Thoracic aorta (tissue), 2 donors: ENCODE measurements around the gene KIAA1671. TPM values are rescaled to one million over a fixed set of nuclear protein-coding genes. Genes with fewer than 3 reads are reported as not detected.

Experiments
- ATAC-seq: fragments of 150-250 bp; one replicate; pipeline ENCODE4 v1.8.0; 2017; ENCODE audit warnings: low read depth; ENCODE audit not compliant: insufficient number of reproducible peaks, low FRiP score
- DNase-seq: peaks from one replicate; pipeline ENCODE4 v3.0.0-alpha.2; 2020; ENCODE audit warnings: low spot score
- H3K27ac ChIP-seq, 2 donors: fragments of 200-600 bp; sonication (generic); 1 replicate in 1 of 2; 2 replicates in 1 of 2; pipeline ENCODE4 v1.5.1; 2016; ENCODE audit warnings: mild to moderate bottlenecking in 2 of 2, moderate library complexity in 2 of 2
- H3K27me3 ChIP-seq: fragments of 200-600 bp; sonication (generic); replicated peaks from 2 replicates; pipeline ENCODE4 v1.6.0; 2016; ENCODE audit warnings: mild to moderate bottlenecking; ENCODE audit not compliant: insufficient read depth
- H3K36me3 ChIP-seq: fragments of 200-600 bp; sonication (generic); one replicate; pipeline ENCODE4 v1.5.1; 2016
- H3K4me1 ChIP-seq, 2 donors: fragments of 200-600 bp; sonication (generic); 1 replicate in 1 of 2; 2 replicates in 1 of 2; pipeline versions ENCODE4 v1.5.1 to v1.6.0; 2016; ENCODE audit warnings: low read depth in 2 of 2, mild to moderate bottlenecking in 1 of 2; ENCODE audit not compliant: control insufficient read depth in 1 of 2
- H3K4me3 ChIP-seq: fragments of 200-600 bp; sonication (generic); 2 replicates; pipeline ENCODE4 v1.5.1; 2016; ENCODE audit warnings: mild to moderate bottlenecking
- H3K9me3 ChIP-seq: fragments of 200-600 bp; sonication (generic); 2 replicates; pipeline ENCODE4 v1.5.1; 2016
- CTCF ChIP-seq: fragments of 200-600 bp; sonication (generic); IDR thresholded peaks from one replicate; pipeline ENCODE4 v1.5.1; 2019; ENCODE audit warnings: antibody characterized with exemption
- total RNA-seq, 2 donors: library from RNA; depleted of rRNA; stranded (reverse); fragments of >200 nt; gene quantifications; one replicate each; pipeline versions ENCODE4 v1.1.0 to v1.2.3, GENCODE V29; 2016

KIAA1671 gene
- total RNA-seq, 2 donors from 2014 or later: 57.8 to 86.8 TPM

- H3K36me3 ChIP-seq: no peaks in the 10 kb centered on the region
- no peaks in the 10 kb centered on the region for H3K27me3 ChIP-seq
- DNase-seq (no peak), ATAC-seq (peak; percentile 20)
- no peak for TF ChIP-seq CTCF
- H3K9me3 ChIP-seq: no peaks in the 10 kb centered on the region
- peak overlapping the region; percentile 36 to 53 for H3K27ac ChIP-seq
- peaks cover 2 to 44% of the 10 kb centered on the region in 2 donors for H3K4me1 ChIP-seq
- H3K4me3 ChIP-seq: no peak overlapping the region
These were observed 110.0 kb downstream of the KIAA1671 start for GRCh38 chr22:25062386-25063085.

- Histone ChIP-seq H3K4me3 (no peak overlapping the region), H3K27ac (peak overlapping the region in 1 of 2 donors; percentile 44), H3K4me1 (peaks cover 14 to 68% of the 10 kb centered on the region in 2 donors), H3K9me3 (no peaks in the 10 kb centered on the region), H3K36me3 (no peaks in the 10 kb centered on the region), H3K27me3 (no peaks in the 10 kb centered on the region)
- no peak for TF ChIP-seq CTCF
- ATAC-seq (no peak), DNase-seq (no peak)
These were observed 112.5 kb downstream of the KIAA1671 start for GRCh38 chr22:25064894-25065560.

GRCh38 chr22:25066861-25067435, 114.4 kb downstream of the KIAA1671 start:
- TF ChIP-seq CTCF: no peak
- H3K4me1 ChIP-seq: peaks cover 14 to 54% of the 10 kb centered on the region in 2 donors
- no peak for ATAC-seq

GRCh38 chr22:25067851-25068421, 115.4 kb downstream of the KIAA1671 start:
- peak overlapping the region; percentile 95 to 97 for H3K27ac ChIP-seq
- no peak for TF ChIP-seq CTCF
- H3K9me3 ChIP-seq: no peaks in the 10 kb centered on the region
- no peaks in the 10 kb centered on the region for H3K36me3 ChIP-seq
- peak; percentile 55 for ATAC-seq
- peaks cover 19 to 58% of the 10 kb centered on the region in 2 donors for H3K4me1 ChIP-seq
- DNase-seq: peak; percentile 40
- H3K27me3 ChIP-seq: no peaks in the 10 kb centered on the region
- peak overlapping the region; percentile 4 for H3K4me3 ChIP-seq

More at GRCh38 chr22:25066861-25067435, 114.4 kb downstream of the KIAA1671 start:
- DNase-seq: no peak
- no peak overlapping the region for H3K4me3 ChIP-seq
- H3K36me3 ChIP-seq: no peaks in the 10 kb centered on the region
- peak overlapping the region; percentile 95 to 97 for H3K27ac ChIP-seq
- no peaks in the 10 kb centered on the region for H3K9me3 ChIP-seq
- no peaks in the 10 kb centered on the region for H3K27me3 ChIP-seq

- H3K27me3 ChIP-seq: no peaks in the 10 kb centered on the region
- ATAC-seq (no peak), DNase-seq (no peak)
- no peaks in the 10 kb centered on the region for H3K36me3 ChIP-seq
- H3K27ac ChIP-seq: peak overlapping the region; percentile 95 to 97
- peaks cover 23 to 65% of the 10 kb centered on the region in 2 donors for H3K4me1 ChIP-seq
- no peak for TF ChIP-seq CTCF
- peak overlapping the region; percentile 4 for H3K4me3 ChIP-seq
- H3K9me3 ChIP-seq: no peaks in the 10 kb centered on the region
These were observed 116.2 kb downstream of the KIAA1671 start for GRCh38 chr22:25068707-25069106.
